ENCODE data around the gene TRRAP.

GRCh38 chr7:98872328-98872924 lies 5.9 kb upstream of the TRRAP start:
- TF ChIP-seq CTCF (IDR thresholded peaks at IDR 0.05 in 8 of 11, conservative IDR thresholded peaks at IDR 0.05 in 3 of 11): peak in 5 of 11 experiments; percentile 11 to 29 (median 19)
- no peak for TF ChIP-seq POLR2A (IDR thresholded peaks at IDR 0.05)
- TF ChIP-seq POLR2AphosphoS5 (IDR thresholded peaks at IDR 0.05): no peak
